HepG2 (cell line): ENCODE data around the gene LIPT2. TPM values are rescaled to one million over a fixed set of nuclear protein-coding genes. Genes with fewer than 3 reads are reported as not detected.

ENCODE experiments used
- ATAC-seq: fragments of 200-7000 bp; cut with Tn5 transposase; 3 replicates; pipeline ENCODE4 v1.9.1; 2020; ENCODE audit warnings: mild to moderate bottlenecking, moderate library complexity
- BruUV-seq: library from RNA; stranded (reverse); fragments of 400-500 nt; replicated peaks from 2 replicates; lab custom pipeline; 2021; lab: Mats Ljungman, UMichigan
- CTCF ChIA-PET: fragments of 300-600 bp; formaldehyde crosslinking; extraction: SDS; loops from one replicate; lab custom pipeline; 2021; ENCODE audit warnings: low total read pairs, inconsistent platforms, low intra/inter-chr PET ratio; lab: Yijun Ruan, JAX
- POLR2A ChIA-PET: fragments of 350-600 bp; sonication (Branson Sonifier 250); formaldehyde crosslinking; loops from one replicate; lab custom pipeline; 2020; ENCODE audit warnings: antibody characterized with exemption, inconsistent platforms; lab: Yijun Ruan, JAX
- DNase-seq: peaks from one replicate; pipeline ENCODE4 v3.0.0-alpha.2; 2015; ENCODE audit warnings: low spot score
- FAIRE-seq: peaks from 3 replicates; lab custom pipeline; 2011; peaks lifted over from hg19 to GRCh38; lab: Jason Lieb, UNC
- H2AFZ ChIP-seq: one replicate; pipeline ENCODE4 v1.6.1; 2011; ENCODE audit warnings: low read length, inconsistent platforms
- H3K27ac ChIP-seq: fragments of 300-600 bp; 3 replicates; pipeline ENCODE4 v1.8.0; 2011; ENCODE audit warnings: mixed run types, mild to moderate bottlenecking, mixed read lengths, low read length, inconsistent platforms; ENCODE audit not compliant: insufficient read depth; ENCODE audit errors: extremely low read length
- H3K27me3 ChIP-seq, 2 experiments: fragments of 200-600 bp in 1 of 2; 2 replicates in 1 of 2; 3 replicates in 1 of 2; pipeline versions ENCODE4 v1.6.0 to v1.8.0; 2011; ENCODE audit warnings: low read length in 2 of 2, mild to moderate bottlenecking in 2 of 2, moderate library complexity in 2 of 2, inconsistent platforms in 1 of 2; ENCODE audit not compliant: insufficient read depth in 2 of 2, control insufficient read depth in 1 of 2
- H3K36me3 ChIP-seq, 2 experiments: fragments of 200-600 bp in 1 of 2; replicated peaks in 1 of 2; 2 replicates in 1 of 2; 3 replicates in 1 of 2; pipeline versions ENCODE4 v1.5.1 to v1.8.0; 2011; ENCODE audit warnings: low read length in 2 of 2, inconsistent platforms in 1 of 2; ENCODE audit not compliant: insufficient read depth in 2 of 2, control insufficient read depth in 1 of 2
- H3K4me1 ChIP-seq: 2 replicates; pipeline ENCODE4 v1.5.1; 2012; ENCODE audit warnings: low read length, inconsistent platforms; ENCODE audit not compliant: insufficient read depth
- H3K4me2 ChIP-seq: 2 replicates; pipeline ENCODE4 v1.6.0; 2011; ENCODE audit warnings: low read depth, low read length, inconsistent platforms
- H3K4me3 ChIP-seq, 3 experiments: fragments of 200-600 bp in 1 of 3; sonication (generic), shearing (Covaris generic) in 1 of 3; replicated peaks in 1 of 3; 2 replicates each; pipeline ENCODE4 v1.5.1; 2011 to 2016; ENCODE audit warnings: low read length in 3 of 3, inconsistent platforms in 2 of 3, low read depth in 2 of 3, mild to moderate bottlenecking in 2 of 3, control low read depth in 1 of 3, mixed read lengths in 1 of 3; ENCODE audit not compliant: insufficient read depth in 1 of 3
- H3K79me2 ChIP-seq: one replicate; pipeline ENCODE4 v1.6.1; 2011; ENCODE audit warnings: low read length, inconsistent platforms; ENCODE audit not compliant: insufficient read depth
- H3K9ac ChIP-seq: 2 replicates; pipeline ENCODE4 v1.6.0; 2011; ENCODE audit warnings: mild to moderate bottlenecking, low read depth, low read length, inconsistent platforms; ENCODE audit not compliant: insufficient read depth
- H3K9me3 ChIP-seq: 2 replicates; pipeline ENCODE4 v1.5.1; 2012; ENCODE audit warnings: mild to moderate bottlenecking, low read length
- H4K20me1 ChIP-seq: 2 replicates; pipeline ENCODE4 v1.6.0; 2011; ENCODE audit warnings: inconsistent platforms, mild to moderate bottlenecking, low read length, moderate library complexity; ENCODE audit not compliant: insufficient read depth
- ATF7 ChIP-seq, 2 experiments: fragments of 450-650 bp in 1 of 2; sonication (generic) in 1 of 2; formaldehyde crosslinking in 1 of 2; IDR thresholded peaks; 2 replicates each; pipeline versions ENCODE4 v1.4.0 to v1.6.1; 2016 to 2020; ENCODE audit warnings: antibody characterized with exemption in 1 of 2, mild to moderate bottlenecking in 1 of 2, missing genetic modification reagents in 1 of 2
- FOSL2 ChIP-seq: sonication (generic); formaldehyde crosslinking; IDR thresholded peaks from 2 replicates; pipeline ENCODE4 v1.4.0; 2020; ENCODE audit warnings: missing genetic modification reagents
- GTF2F1 ChIP-seq: fragments of 150-350 bp; IDR thresholded peaks from 2 replicates; pipeline ENCODE4 v1.6.1; 2014; ENCODE audit warnings: low read length
- HNRNPH1 ChIP-seq: fragments of 200-400 bp; formaldehyde crosslinking; optimal IDR thresholded peaks from 2 replicates; pipeline ENCODE3; 2017; ENCODE audit warnings: mild to moderate bottlenecking, low read depth, low read length
- MED13 ChIP-seq: sonication (generic); formaldehyde crosslinking; IDR thresholded peaks from 2 replicates; pipeline ENCODE4 v1.5.0; 2020; ENCODE audit warnings: missing genetic modification reagents
- NCOA1 ChIP-seq: sonication (generic); formaldehyde crosslinking; IDR thresholded peaks from 2 replicates; pipeline ENCODE4 v1.9.0; 2021; ENCODE audit warnings: missing genetic modification reagents
- NFKB2 ChIP-seq: sonication (generic); formaldehyde crosslinking; IDR thresholded peaks from 2 replicates; pipeline ENCODE4 v1.4.0; 2020; ENCODE audit warnings: missing genetic modification reagents, borderline replicate concordance
- PITX1 ChIP-seq: sonication (generic); formaldehyde crosslinking; IDR thresholded peaks from 2 replicates; pipeline ENCODE4 v1.5.1; 2020; ENCODE audit warnings: mild to moderate bottlenecking, missing genetic modification reagents
- SKI ChIP-seq: fragments of 450-650 bp; IDR thresholded peaks from one replicate; pipeline ENCODE4 v1.6.1; 2018; ENCODE audit warnings: mild to moderate bottlenecking; ENCODE audit not compliant: partially characterized antibody
- SMARCE1 ChIP-seq: fragments of 450-650 bp; IDR thresholded peaks from 2 replicates; pipeline ENCODE4 v1.6.1; 2017; ENCODE audit warnings: borderline replicate concordance
- TFDP2 ChIP-seq: sonication (generic); formaldehyde crosslinking; IDR thresholded peaks from 2 replicates; pipeline ENCODE4 v1.4.0; 2020; ENCODE audit warnings: missing genetic modification reagents
- TOE1 ChIP-seq: sonication (generic); formaldehyde crosslinking; IDR thresholded peaks from 2 replicates; pipeline ENCODE4 v1.4.0; 2020; ENCODE audit warnings: mild to moderate bottlenecking, missing genetic modification reagents
- ZMYM3 ChIP-seq: sonication (generic); formaldehyde crosslinking; IDR thresholded peaks from 2 replicates; pipeline ENCODE4 v1.5.1; 2020; ENCODE audit warnings: mild to moderate bottlenecking, missing genetic modification reagents
- ZNF143 ChIP-seq: sonication (generic); formaldehyde crosslinking; IDR thresholded peaks from 2 replicates; pipeline ENCODE4 v1.4.0; 2020; ENCODE audit warnings: missing genetic modification reagents
- ZNF552 ChIP-seq: sonication (generic); formaldehyde crosslinking; IDR thresholded peaks from 2 replicates; pipeline ENCODE4 v1.9.0; 2022; ENCODE audit warnings: missing genetic modification reagents, mild to moderate bottlenecking, borderline replicate concordance
- ZNF773 ChIP-seq: sonication (generic); formaldehyde crosslinking; IDR thresholded peaks from 2 replicates; pipeline ENCODE4 v1.4.0; 2020; ENCODE audit warnings: missing genetic modification reagents, borderline replicate concordance
- WGBS: methylation state at CpG from one replicate; pipeline ENCODE4 v1.1.6; 2017; ENCODE audit warnings: low lambda C conversion rate; 5-methylcytosine and 5-hydroxymethylcytosine counted together
- in situ Hi-C: cut with HindIII; loops from 2 replicates; pipeline ENCODE4 v1.10.0; 2017; ENCODE audit warnings: low pct_unique_long_range_greater_than_20kb; ENCODE audit not compliant: extremely low pct_ligation_motif_present
- intact Hi-C: fragments of 100-400 bp; cut with micrococcal nuclease; formaldehyde crosslinking; loops from one replicate; pipeline ENCODE4 v1.10.0; 2022; ENCODE audit not compliant: unreplicated experiment
- polyA plus RNA-seq, 8 experiments: library from polyadenylated mRNA; depleted of rRNA in 3 of 8; stranded (reverse) in 7 of 8; unstranded in 1 of 8; fragments of >200 nt; fragmentation: Illumina TruSeq in 4 of 8; extraction: Trizol in 4 of 8; gene quantifications; 2 replicates each; pipeline versions ENCODE4 v1.2.1 to v1.2.3, GENCODE V29; 2011 to 2016; ENCODE audit warnings: low read depth in 4 of 8, missing spikeins in 1 of 8, mixed read lengths in 1 of 8; ENCODE audit not compliant: insufficient read depth in 1 of 8
- total RNA-seq, 5 experiments: library from RNA; depleted of rRNA; stranded (reverse); fragments of >200 nt; fragmentation: Illumina TruSeq; extraction: Trizol; gene quantifications; 2 replicates each; pipeline ENCODE4 v1.2.3, GENCODE V29; 2016; ENCODE audit warnings: low read depth in 1 of 5
- TF ChIP-seq, protein P1 (sequence below): sonication (generic); formaldehyde crosslinking; IDR thresholded peaks from 2 replicates; pipeline ENCODE4 v1.4.0; 2020; ENCODE audit warnings: missing genetic modification reagents

LIPT2 gene
- total and polyA plus RNA-seq, 2 of the 13 experiments (the other 11 are each of a cell fraction or from before 2014, with no cell fraction given), result 3.0 to 5.6 TPM

DNA sequence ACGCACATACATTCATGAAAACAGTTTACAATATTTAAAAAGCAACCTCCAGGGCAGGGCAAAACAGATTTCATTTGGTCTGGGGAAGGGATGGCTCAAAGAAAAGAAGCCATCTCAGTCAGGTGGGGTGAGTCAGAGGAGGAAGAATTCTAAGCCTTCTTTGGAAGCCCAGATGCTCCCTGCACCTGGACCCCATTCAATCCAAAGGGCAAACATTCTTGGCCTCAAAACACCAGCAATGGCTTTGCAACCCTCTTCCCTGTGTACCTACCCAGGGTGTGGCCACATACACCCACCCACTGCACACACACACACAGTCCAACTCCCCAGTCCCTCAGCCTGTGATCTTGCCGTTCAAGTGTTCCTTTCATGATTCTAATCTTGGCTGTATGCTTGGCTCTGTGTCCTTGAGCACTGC is 28.2 kb downstream of the LIPT2 start (continued):
- TF ChIP-seq SMARCE1, result no peak
- peak; percentile 74 for TF ChIP-seq FOSL2 (CRISPR knock-in tag)
- TF ChIP-seq NFKB2 (CRISPR knock-in tag), result no peak
- no peak for TF ChIP-seq TFDP2
- no peak for TF ChIP-seq GTF2F1
- TF ChIP-seq, protein P1, sequence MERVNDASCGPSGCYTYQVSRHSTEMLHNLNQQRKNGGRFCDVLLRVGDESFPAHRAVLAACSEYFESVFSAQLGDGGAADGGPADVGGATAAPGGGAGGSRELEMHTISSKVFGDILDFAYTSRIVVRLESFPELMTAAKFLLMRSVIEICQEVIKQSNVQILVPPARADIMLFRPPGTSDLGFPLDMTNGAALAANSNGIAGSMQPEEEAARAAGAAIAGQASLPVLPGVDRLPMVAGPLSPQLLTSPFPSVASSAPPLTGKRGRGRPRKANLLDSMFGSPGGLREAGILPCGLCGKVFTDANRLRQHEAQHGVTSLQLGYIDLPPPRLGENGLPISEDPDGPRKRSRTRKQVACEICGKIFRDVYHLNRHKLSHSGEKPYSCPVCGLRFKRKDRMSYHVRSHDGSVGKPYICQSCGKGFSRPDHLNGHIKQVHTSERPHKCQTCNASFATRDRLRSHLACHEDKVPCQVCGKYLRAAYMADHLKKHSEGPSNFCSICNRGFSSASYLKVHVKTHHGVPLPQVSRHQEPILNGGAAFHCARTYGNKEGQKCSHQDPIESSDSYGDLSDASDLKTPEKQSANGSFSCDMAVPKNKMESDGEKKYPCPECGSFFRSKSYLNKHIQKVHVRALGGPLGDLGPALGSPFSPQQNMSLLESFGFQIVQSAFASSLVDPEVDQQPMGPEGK (CRISPR knock-in tag), result peak; percentile 59
- TF ChIP-seq ATF7 (IDR thresholded peaks at IDR 0.05), result no peak
- no peak for TF ChIP-seq ATF7 (CRISPR knock-in tag; IDR thresholded peaks at IDR 0.05)
- TF ChIP-seq NCOA1, result no peak
- no peak for TF ChIP-seq ZNF773

DNA sequence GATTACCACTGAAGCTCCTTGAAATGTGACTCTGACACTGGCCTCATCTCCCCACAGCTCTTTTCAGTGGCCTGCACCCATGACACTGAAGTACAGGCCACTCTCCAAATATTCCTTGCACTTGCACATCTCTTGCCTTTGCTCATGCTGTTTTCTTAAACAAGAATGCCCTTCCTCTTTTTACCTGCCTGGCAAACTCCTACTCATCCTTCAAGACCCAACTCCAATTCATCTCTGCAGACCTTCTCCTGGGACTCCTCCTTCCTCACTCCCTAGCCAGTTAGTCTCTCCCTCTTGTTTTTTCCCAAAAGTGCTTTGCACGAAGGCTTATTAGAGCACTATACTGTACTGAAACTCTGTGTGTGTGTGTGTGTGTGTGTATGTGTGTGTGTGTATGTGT is 28.8 kb downstream of the LIPT2 start:
- H2AFZ ChIP-seq, result no peak overlapping the region
- ChIA-PET POLR2A (interaction anchor here (4.8 kb wide), 1 partner anchor 29 kb away, joined by 22 read pairs; the partner anchor contains the start of gene LIPT2), CTCF (no interaction called here)
- BruUV-seq, result no TSS peak
- no peak for FAIRE-seq
- H3K27me3 ChIP-seq, result no peaks in the 10 kb centered on the region
- H3K27ac ChIP-seq, result no peak overlapping the region
- no peaks in the 10 kb centered on the region for H3K9me3 ChIP-seq
- H3K4me3 ChIP-seq, result no peak overlapping the region
- DNase-seq, result no peak
- H3K36me3 ChIP-seq, result no peaks in the 10 kb centered on the region
- intact Hi-C loops, result no loop called here
- H3K9ac ChIP-seq, result no peak overlapping the region
- WGBS, result 44% methylated on average over 1 of the region's 1 CpG
- H3K79me2 ChIP-seq, result no peaks in the 10 kb centered on the region
- H4K20me1 ChIP-seq, result no peaks in the 10 kb centered on the region
- TF ChIP-seq ZNF143 (no peak), HNRNPH1 (no peak), ZMYM3 (CRISPR knock-in tag) (no peak), ZNF552 (no peak), SKI (no peak), TOE1 (CRISPR knock-in tag) (no peak), PITX1 (CRISPR knock-in tag) (no peak), MED13 (CRISPR knock-in tag) (no peak)
- TF ChIP-seq, all 625 proteins: peak for 0
- ATAC-seq, result no peak
- Histone ChIP-seq H3K4me1 (peaks cover 66% of the 10 kb centered on the region), H3K4me2 (no peak overlapping the region)
- in situ Hi-C loops, result loop anchor here (10.0 kb wide), 1 partner anchor 90 kb away; no protein-coding TSS in a partner anchor
